Lower leg skin (tissue), 4 donors: Measurements from ENCODE around the gene KRTAP10-1. TPM values are rescaled to one million over a fixed set of nuclear protein-coding genes. Genes with fewer than 3 reads are reported as not detected.
"Not testable (repeated sequence)": the region's sequence is repeated elsewhere in the genome, so short reads cannot be mapped to it uniquely, and the experiment has no call there.

Experiments
- DNase-seq, 2 donors: peaks; one replicate each; pipeline ENCODE4 v3.0.0-alpha.2; 2019; ENCODE audit warnings: low spot score in 2 of 2
- H3K4me3 ChIP-seq: fragments of 200-600 bp; sonication (generic); 2 replicates; pipeline ENCODE4 v1.5.1; 2017; ENCODE audit warnings: mild to moderate bottlenecking, low read depth; ENCODE audit not compliant: poor library complexity, severe bottlenecking
- POLR2A ChIP-seq, 2 donors: fragments of 450-650 bp; IDR thresholded peaks; one replicate each; pipeline ENCODE4 v1.6.1; 2016 to 2017; ENCODE audit warnings: antibody characterized with exemption in 2 of 2, mild to moderate bottlenecking in 1 of 2, moderate library complexity in 1 of 2
- WGBS, 2 donors: methylation state at CpG; one replicate each; pipeline ENCODE4 v1.1.5; 2018; 5-methylcytosine and 5-hydroxymethylcytosine counted together
- intact Hi-C: fragments of 100-400 bp; cut with DNase I; formaldehyde crosslinking; loops from one replicate; pipeline ENCODE4 v1.15.0; 2023; ENCODE audit warnings: low total_unique reads
- total RNA-seq, 4 donors: library from RNA; depleted of rRNA; stranded (reverse); fragments of >200 nt; gene quantifications; one replicate each; pipeline ENCODE4 v1.1.0, GENCODE V29; 2016
- TF ChIP-seq, protein P1 (sequence below), 3 donors: fragments of 450-650 bp; IDR thresholded peaks; one replicate each; pipeline ENCODE4 v1.5.1; 2016; ENCODE audit warnings: antibody characterized with exemption in 3 of 3, mild to moderate bottlenecking in 3 of 3, moderate library complexity in 2 of 3

The KRTAP10-1 gene
- total RNA-seq, 4 donors from 2014 or later, result 3.0 TPM; not detected in 3

DNA sequence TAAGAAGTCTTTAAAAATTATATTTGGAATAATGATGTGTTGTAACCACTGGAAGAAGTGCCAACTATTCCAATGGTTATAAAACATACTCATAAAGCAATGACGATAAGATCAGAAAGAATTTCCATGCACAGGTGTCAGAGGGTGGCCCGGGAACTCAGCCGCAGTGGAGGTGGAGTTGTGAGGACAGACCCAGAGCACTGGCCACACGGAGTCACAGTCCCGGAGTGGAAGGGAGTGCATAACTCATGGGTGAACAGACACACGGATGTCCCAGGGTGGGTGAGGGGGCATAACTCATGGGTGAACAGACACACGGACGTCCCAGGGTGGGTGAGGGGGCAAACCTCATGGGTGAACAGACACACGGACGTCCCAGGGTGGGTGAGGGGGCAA lies 36.0 kb upstream of the KRTAP10-1 start:
- peak in 1 of 2 donors; percentile 62 for DNase-seq
- TF ChIP-seq, protein P1, sequence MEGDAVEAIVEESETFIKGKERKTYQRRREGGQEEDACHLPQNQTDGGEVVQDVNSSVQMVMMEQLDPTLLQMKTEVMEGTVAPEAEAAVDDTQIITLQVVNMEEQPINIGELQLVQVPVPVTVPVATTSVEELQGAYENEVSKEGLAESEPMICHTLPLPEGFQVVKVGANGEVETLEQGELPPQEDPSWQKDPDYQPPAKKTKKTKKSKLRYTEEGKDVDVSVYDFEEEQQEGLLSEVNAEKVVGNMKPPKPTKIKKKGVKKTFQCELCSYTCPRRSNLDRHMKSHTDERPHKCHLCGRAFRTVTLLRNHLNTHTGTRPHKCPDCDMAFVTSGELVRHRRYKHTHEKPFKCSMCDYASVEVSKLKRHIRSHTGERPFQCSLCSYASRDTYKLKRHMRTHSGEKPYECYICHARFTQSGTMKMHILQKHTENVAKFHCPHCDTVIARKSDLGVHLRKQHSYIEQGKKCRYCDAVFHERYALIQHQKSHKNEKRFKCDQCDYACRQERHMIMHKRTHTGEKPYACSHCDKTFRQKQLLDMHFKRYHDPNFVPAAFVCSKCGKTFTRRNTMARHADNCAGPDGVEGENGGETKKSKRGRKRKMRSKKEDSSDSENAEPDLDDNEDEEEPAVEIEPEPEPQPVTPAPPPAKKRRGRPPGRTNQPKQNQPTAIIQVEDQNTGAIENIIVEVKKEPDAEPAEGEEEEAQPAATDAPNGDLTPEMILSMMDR (IDR thresholded peaks at IDR 0.05), result no peak
- no peak for TF ChIP-seq POLR2A (IDR thresholded peaks at IDR 0.05)

DNA sequence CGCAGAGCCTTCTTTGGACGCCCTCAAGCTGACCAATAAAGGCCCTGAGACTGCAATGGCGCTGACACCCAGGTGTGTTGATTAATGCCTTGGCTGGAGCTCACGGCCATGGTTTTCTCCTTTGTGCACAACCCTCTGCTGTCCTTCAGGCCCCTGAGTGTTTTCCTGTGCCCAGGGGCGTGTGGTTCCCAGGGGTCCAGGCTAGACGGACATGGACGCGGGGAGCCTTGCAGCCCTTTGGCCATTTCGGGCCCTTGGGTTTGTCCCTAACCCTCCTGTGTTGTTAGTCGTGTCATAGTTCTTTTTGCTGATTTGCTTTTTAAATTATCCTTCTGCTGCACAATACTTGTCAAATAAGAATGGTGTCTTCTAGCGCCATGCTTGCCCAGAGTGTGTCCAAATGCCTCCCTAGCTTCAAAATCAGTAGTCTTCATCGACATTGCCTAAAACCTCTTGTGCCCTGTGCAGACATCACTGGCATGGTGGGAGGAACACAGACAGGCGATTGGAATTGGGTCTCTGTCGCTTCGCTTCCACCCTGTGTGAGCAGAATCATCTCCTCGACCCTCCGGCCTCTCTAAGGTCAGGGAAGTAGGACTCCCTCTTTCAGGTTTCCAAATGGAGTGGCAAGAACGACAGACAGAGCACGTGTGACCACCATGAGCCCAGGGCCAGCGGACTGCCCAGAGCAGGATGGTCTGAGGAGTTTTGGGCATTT lies 35.5 kb upstream of the KRTAP10-1 start:
- H3K4me3 ChIP-seq, result no peak overlapping the region
- peak in 1 of 2 donors; percentile 63 for DNase-seq
- WGBS, 2 donors, result 87 to 91% methylated on average over 20 of the region's 20 CpGs
- TF ChIP-seq POLR2A (IDR thresholded peaks at IDR 0.05), result no peak
- TF ChIP-seq, protein P1 (IDR thresholded peaks at IDR 0.05), result no peak
- intact Hi-C loops, result no loop called here

More for the DNA sequence above, 36.0 kb upstream of the KRTAP10-1 start:
- intact Hi-C loops, result no loop called here
- WGBS, 2 donors, result 82 to 84% methylated on average over 8 to 10 of the region's 10 CpGs
- no peak overlapping the region for H3K4me3 ChIP-seq

DNA sequence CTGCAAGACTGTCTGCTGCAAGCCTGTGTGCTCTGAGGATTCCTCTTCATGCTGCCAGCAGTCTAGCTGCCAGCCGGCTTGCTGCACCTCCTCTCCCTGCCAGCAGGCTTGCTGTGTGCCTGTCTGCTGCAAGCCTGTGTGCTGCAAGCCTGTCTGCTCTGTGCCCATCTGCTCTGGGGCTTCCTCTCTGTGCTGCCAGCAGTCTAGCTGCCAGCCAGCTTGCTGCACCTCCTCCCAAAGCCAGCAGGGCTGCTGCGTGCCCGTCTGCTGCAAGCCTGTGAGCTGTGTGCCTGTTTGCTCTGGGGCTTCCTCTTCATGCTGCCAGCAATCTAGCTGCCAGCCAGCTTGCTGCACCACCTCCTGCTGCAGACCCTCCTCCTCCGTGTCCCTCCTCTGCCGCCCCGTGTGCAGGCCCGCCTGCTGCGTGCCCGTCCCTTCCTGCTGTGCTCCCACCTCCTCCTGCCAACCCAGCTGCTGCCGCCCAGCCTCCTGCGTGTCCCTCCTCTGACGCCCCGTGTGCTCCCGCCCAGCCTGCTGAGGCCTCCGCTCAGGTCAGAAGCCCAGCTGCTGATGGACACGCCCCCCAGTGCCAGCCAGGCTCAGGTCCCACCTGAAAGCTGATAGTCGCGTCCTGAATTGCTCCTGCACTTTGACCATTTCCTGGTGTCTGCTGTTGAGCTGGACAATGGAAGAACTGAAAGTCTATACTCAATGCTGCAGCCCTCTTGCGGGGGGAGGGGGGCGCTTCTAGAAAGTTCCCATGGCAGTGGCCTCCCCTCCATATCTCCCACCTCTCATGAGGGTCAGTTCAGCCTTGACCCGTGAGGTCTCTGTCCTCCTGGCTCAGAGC lies 34.7 kb upstream of the KRTAP10-1 start:
- no peak overlapping the region for H3K4me3 ChIP-seq
- DNase-seq, result peak in 1 of 2 donors; percentile 46
- TF ChIP-seq, protein P1 (IDR thresholded peaks at IDR 0.05), result no peak
- TF ChIP-seq POLR2A (IDR thresholded peaks at IDR 0.05), result no peak
- intact Hi-C loops, result no loop called here
- 31 to 57% methylated on average over 8 to 21 of the region's 21 CpGs for WGBS, 2 donors

DNA sequence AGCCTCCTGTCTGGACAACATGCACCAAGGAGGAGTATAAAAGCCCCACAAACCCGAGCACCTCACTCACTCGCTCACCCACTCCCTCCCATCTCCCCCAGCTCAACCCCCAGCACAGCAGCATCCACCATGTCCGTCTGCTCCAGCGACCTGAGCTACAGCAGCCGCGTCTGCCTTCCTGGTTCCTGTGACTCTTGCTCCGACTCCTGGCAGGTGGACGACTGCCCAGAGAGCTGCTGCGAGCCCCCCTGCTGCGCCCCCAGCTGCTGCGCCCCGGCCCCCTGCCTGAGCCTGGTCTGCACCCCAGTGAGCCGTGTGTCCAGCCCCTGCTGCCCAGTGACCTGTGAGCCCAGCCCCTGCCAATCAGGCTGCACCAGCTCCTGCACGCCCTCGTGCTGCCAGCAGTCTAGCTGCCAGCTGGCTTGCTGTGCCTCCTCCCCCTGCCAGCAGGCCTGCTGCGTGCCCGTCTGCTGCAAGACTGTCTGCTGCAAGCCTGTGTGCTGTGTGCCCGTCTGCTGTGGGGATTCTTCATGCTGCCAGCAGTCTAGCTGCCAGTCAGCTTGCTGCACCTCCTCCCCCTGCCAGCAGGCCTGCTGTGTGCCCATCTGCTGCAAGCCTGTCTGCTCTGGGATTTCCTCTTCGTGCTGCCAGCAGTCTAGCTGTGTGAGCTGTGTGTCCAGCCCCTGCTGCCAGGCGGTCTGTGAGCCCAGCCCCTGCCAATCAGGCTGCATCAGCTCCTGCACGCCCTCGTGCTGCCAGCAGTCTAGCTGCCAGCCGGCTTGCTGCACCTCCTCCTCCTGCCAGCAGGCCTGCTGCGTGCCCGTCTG lies 33.8 kb upstream of the KRTAP10-1 start, which contains the start of gene KRTAP10-4:
Gene KRTAP10-4, plus strand, starts transcription at position 100 of the 827 bp plus-strand sequence. Its CDS starts 30 bp downstream, at position 130.
- H3K4me3 ChIP-seq, intact Hi-C loops: not testable (repeated sequence)
- WGBS, 2 donors, result 52 to 58% methylated on average over 11 to 23 of the region's 25 CpGs
- peak in 1 of 2 donors; percentile 76 for DNase-seq

DNA sequence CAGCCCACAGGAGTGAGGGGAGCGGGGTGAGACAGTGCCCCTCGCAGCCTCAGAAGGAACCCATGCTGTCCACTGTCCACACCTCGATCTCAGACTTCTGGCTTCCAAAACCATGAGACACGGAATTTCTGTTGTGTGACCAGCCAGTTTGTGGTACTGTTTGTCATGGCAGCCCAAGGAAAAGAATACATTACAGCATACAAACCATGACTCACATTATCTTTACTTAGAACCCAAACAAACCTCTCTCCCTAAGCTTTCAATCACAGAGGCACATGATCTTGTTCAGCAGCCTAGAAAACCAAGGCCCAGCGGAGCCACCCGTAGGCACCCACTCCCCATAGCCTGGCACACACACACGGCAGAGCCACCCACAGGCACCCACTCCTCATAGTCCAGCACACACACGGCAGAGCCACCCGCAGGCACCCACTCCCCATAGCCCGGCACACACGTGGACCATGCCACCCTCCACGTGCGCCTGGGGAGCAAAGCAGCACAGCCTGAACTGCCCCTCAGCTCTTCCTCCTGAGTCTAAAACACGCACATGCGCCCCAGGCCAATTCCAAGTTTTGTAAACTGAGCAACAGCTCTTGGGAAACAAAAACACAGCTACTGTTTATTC lies 33.1 kb upstream of the KRTAP10-1 start:
- intact Hi-C loops, result no loop called here
- 76 to 84% methylated on average over 15 of the region's 15 CpGs for WGBS, 2 donors
- peak in 1 of 2 donors; percentile 52 for DNase-seq
- TF ChIP-seq, protein P1 (IDR thresholded peaks at IDR 0.05), result no peak
- no peak for TF ChIP-seq POLR2A (IDR thresholded peaks at IDR 0.05)
- no peak overlapping the region for H3K4me3 ChIP-seq
